ENCODE measurements around the gene VRK2. TPM values are rescaled to one million over a fixed set of nuclear protein-coding genes. Genes with fewer than 3 reads are reported as not detected.

Gene VRK2
- 0.45 and 0.46 TPM in 2 replicates for polyA plus RNA-seq
- polyA minus RNA-seq: 0.23 and 0.49 TPM in 2 replicates

GRCh38 chr2:58046585-58047372, at the start of gene VRK2:
VRK2 (plus strand) TSS chr2:58046806; CDS start chr2:58048832, 2,026 bp downstream.
- Histone ChIP-seq H3K9ac (ENCODE audit: low read length) (no peak within 1 kb of the TSS), H4K20me1 (ENCODE audit: insufficient read depth) (no peaks in the 10 kb centered on the region), H3K36me3 (ENCODE audit: insufficient read depth, low read length) (no peaks in the 10 kb centered on the region), H3K4me2 (ENCODE audit: low read length) (no peak within 1 kb of the TSS), H3K9me2 (ENCODE audit: insufficient read depth, low read length) (no peaks in the 10 kb centered on the region), H3K27ac (ENCODE audit: low read length) (no peak within 1 kb of the TSS), H3K27me3 (ENCODE audit: insufficient read depth, low read depth, low read length) (peaks cover 19% of the 10 kb centered on the region), H3F3A (ENCODE audit: insufficient read depth, low read length, poor library complexity, severe bottlenecking) (no peaks in the 10 kb centered on the region), H3K79me2 (replicated peaks; ENCODE audit: insufficient read depth, low read length) (no peaks in the 10 kb centered on the region), H3K9me3 (ENCODE audit: low read length) (no peaks in the 10 kb centered on the region), H3K4me3 (ENCODE audit: low read length) (peak within 1 kb of the TSS; percentile 58), H2AFZ (ENCODE audit: low read depth, low read length) (no peak within 1 kb of the TSS)
- TF ChIP-seq EZH2 (IDR thresholded peaks at IDR 0.05; ENCODE audit: borderline replicate concordance, insufficient read depth, low read length, poor library complexity, severe bottlenecking): no peak

- H3K9me3 ChIP-seq (ENCODE audit: low read length): no peaks in the 10 kb centered on the region
- no peaks in the 10 kb centered on the region for H3F3A ChIP-seq (ENCODE audit: insufficient read depth, low read length, poor library complexity, severe bottlenecking)
- H3K9me2 ChIP-seq (ENCODE audit: insufficient read depth, low read length): no peaks in the 10 kb centered on the region
- no peak overlapping the region for H3K4me2 ChIP-seq (ENCODE audit: low read length)
- H3K9ac ChIP-seq (ENCODE audit: low read length): no peak overlapping the region
- TF ChIP-seq RAD21 (conservative IDR thresholded peaks at IDR 0.05) (no peak), POLR2AphosphoS5 (IDR thresholded peaks at IDR 0.05) (no peak), TAF1 (IDR thresholded peaks at IDR 0.05; ENCODE audit: low read depth) (no peak), EZH2 (IDR thresholded peaks at IDR 0.05; ENCODE audit: borderline replicate concordance, insufficient read depth, low read length, poor library complexity, severe bottlenecking) (no peak), CTCF (IDR thresholded peaks at IDR 0.05; ENCODE audit: poor library complexity, severe bottlenecking) (no peak), SMC3 (conservative IDR thresholded peaks at IDR 0.05; ENCODE audit: poor library complexity) (no peak), EP300 (conservative IDR thresholded peaks at IDR 0.05; ENCODE audit: poor library complexity, severe bottlenecking) (no peak)
- H2AFZ ChIP-seq (ENCODE audit: low read depth, low read length): no peak overlapping the region
- H3K27ac ChIP-seq (ENCODE audit: low read length): no peak overlapping the region
- no peaks in the 10 kb centered on the region for H3K27me3 ChIP-seq (ENCODE audit: insufficient read depth, low read depth, low read length)
- no peak overlapping the region for H3K4me3 ChIP-seq (ENCODE audit: low read length)
- no peaks in the 10 kb centered on the region for H3K36me3 ChIP-seq (ENCODE audit: insufficient read depth, low read length)
- no peaks in the 10 kb centered on the region for H3K79me2 ChIP-seq (replicated peaks; ENCODE audit: insufficient read depth, low read length)
- H4K20me1 ChIP-seq (ENCODE audit: insufficient read depth): no peaks in the 10 kb centered on the region
Observed at GRCh38 chr2:58006256-58006951, 40.2 kb upstream of the VRK2 start.

- Histone ChIP-seq H4K20me1 (ENCODE audit: insufficient read depth) (no peaks in the 10 kb centered on the region), H3K27me3 (ENCODE audit: insufficient read depth, low read depth, low read length) (no peaks in the 10 kb centered on the region), H3K9ac (ENCODE audit: low read length) (no peak overlapping the region), H2AFZ (ENCODE audit: low read depth, low read length) (no peak overlapping the region), H3K9me2 (ENCODE audit: insufficient read depth, low read length) (no peaks in the 10 kb centered on the region), H3F3A (ENCODE audit: insufficient read depth, low read length, poor library complexity, severe bottlenecking) (no peaks in the 10 kb centered on the region), H3K9me3 (ENCODE audit: low read length) (no peaks in the 10 kb centered on the region), H3K4me2 (ENCODE audit: low read length) (no peak overlapping the region), H3K79me2 (replicated peaks; ENCODE audit: insufficient read depth, low read length) (no peaks in the 10 kb centered on the region), H3K27ac (ENCODE audit: low read length) (no peak overlapping the region), H3K36me3 (ENCODE audit: insufficient read depth, low read length) (no peaks in the 10 kb centered on the region), H3K4me3 (ENCODE audit: low read length) (no peak overlapping the region)
- TF ChIP-seq POLR2AphosphoS5 (IDR thresholded peaks at IDR 0.05) (no peak), REST (IDR thresholded peaks at IDR 0.05; ENCODE audit: borderline replicate concordance) (no peak), MXI1 (conservative IDR thresholded peaks at IDR 0.05; ENCODE audit: poor library complexity, severe bottlenecking) (no peak), SMC3 (conservative IDR thresholded peaks at IDR 0.05; ENCODE audit: poor library complexity) (no peak)
Observed at GRCh38 chr2:58006952-58007284, 39.7 kb upstream of the VRK2 start.
